ENCODE measurements around the gene KIF2C. TPM values are rescaled to one million over a fixed set of nuclear protein-coding genes. Genes with fewer than 3 reads are reported as not detected.
A peak's percentile ranks its signal among the peaks of the same experiment; 100 is the strongest.

The KIF2C gene
- total RNA-seq, 1 donor from 2014 or later: 56.5 TPM

DNA sequence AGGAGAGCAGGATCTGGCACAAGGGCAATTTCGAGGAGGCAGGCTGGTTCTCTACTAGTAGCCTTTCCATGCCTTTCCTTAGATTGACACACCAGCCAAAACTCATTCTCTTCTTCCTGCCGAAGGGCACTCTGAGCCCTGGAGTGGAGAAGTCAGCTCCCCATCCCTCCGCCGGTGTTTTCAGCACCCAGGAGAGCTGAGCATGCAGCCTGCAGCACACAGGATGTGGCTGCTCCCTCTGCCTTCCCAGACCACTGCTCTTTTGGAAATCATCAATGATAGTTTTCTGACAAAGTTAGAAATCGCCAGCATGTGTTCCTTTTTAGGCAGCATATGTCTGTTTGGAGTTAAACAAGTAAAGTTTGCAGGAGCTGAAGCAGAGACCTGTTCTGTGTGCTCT lies 20.3 kb upstream of the KIF2C start:
- TF ChIP-seq, protein P1, sequence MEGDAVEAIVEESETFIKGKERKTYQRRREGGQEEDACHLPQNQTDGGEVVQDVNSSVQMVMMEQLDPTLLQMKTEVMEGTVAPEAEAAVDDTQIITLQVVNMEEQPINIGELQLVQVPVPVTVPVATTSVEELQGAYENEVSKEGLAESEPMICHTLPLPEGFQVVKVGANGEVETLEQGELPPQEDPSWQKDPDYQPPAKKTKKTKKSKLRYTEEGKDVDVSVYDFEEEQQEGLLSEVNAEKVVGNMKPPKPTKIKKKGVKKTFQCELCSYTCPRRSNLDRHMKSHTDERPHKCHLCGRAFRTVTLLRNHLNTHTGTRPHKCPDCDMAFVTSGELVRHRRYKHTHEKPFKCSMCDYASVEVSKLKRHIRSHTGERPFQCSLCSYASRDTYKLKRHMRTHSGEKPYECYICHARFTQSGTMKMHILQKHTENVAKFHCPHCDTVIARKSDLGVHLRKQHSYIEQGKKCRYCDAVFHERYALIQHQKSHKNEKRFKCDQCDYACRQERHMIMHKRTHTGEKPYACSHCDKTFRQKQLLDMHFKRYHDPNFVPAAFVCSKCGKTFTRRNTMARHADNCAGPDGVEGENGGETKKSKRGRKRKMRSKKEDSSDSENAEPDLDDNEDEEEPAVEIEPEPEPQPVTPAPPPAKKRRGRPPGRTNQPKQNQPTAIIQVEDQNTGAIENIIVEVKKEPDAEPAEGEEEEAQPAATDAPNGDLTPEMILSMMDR (conservative IDR thresholded peaks at IDR 0.05): no peak
- no peaks in the 10 kb centered on the region for H3K36me3 Mint-ChIP-seq
- no peak for DNase-seq (ENCODE audit: extremely low spot score, unreplicated experiment)
- H3K27ac Mint-ChIP-seq: no peak overlapping the region
- no peak overlapping the region for H3K4me3 Mint-ChIP-seq
- no peaks in the 10 kb centered on the region for H3K9me3 Mint-ChIP-seq
- no peaks in the 10 kb centered on the region for H3K27me3 Mint-ChIP-seq
- H3K4me1 Mint-ChIP-seq (ENCODE audit: unreplicated experiment): peaks cover 6% of the 10 kb centered on the region

DNA sequence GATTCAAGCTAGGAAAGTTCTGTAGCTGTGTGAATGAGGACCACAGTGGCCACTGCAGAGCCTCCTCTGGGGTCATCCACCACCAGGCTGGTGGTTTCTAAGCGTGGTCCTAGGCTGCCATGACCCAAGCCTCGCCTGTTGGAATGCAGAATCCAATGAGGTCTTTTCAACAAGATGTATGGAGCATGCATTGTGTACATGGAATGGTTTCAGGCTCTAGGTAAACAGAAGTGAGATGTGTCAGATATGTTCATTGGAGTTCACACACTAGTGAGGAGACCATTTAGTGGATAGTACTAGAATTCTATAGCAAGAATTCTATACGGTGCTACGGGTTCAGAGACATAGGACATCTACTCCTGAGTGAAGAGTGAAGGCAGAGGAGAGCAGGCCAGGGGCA lies 19.4 kb upstream of the KIF2C start:
- Mint-ChIP-seq H3K27me3 (no peaks in the 10 kb centered on the region), H3K27ac (no peak overlapping the region), H3K4me3 (no peak overlapping the region), H3K36me3 (no peaks in the 10 kb centered on the region), H3K9me3 (no peaks in the 10 kb centered on the region), H3K4me1 (ENCODE audit: unreplicated experiment) (no peaks in the 10 kb centered on the region)
- TF ChIP-seq, protein P1 (conservative IDR thresholded peaks at IDR 0.05): no peak
- DNase-seq (ENCODE audit: extremely low spot score, unreplicated experiment): no peak

DNA sequence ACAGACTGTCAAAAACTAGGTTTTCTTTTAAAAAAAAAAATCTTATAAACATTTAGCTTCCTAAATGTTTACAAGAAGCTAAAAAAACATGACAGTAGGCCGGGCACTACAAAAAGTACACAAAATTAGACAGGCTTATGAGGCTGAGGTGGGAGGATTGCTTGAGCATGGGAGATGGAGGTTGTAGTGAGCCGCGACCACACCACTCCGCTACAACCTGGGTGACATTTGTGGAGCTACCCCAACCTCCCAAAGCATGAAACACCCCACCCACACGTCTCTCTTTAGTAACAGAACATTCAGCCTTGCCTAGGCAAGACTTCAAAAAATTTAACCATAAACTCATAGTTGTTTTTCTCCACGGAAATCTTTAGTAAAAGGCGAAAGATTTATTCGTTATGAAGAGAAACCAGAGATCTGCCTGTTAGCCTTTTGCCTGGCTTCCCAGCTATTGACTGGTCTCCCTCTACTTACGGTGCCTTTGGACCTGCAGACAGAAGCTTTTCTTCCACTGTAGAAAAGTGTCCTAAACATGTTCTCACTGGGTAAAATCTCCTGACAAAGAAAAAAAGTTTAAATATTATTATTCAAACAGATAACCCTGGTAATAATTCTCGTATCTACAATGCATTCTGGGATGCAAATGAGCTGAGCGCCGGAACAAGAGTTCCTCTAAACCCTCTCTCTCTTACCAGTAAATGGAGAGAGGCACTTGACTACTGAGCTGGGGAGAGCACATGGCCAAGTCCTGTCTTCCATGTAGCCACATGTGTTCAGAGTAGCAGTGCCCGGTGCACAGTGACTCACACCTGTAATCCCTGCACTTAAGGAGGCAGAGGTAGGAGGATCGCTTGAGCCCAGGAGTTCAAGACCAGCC lies 17.9 kb upstream of the KIF2C start:
- Mint-ChIP-seq H3K4me3 (no peak overlapping the region), H3K27me3 (no peaks in the 10 kb centered on the region), H3K4me1 (ENCODE audit: unreplicated experiment) (no peaks in the 10 kb centered on the region), H3K27ac (no peak overlapping the region), H3K9me3 (no peaks in the 10 kb centered on the region), H3K36me3 (no peaks in the 10 kb centered on the region)
- DNase-seq (ENCODE audit: extremely low spot score, unreplicated experiment): no peak
- TF ChIP-seq, protein P1 (conservative IDR thresholded peaks at IDR 0.05): no peak

DNA sequence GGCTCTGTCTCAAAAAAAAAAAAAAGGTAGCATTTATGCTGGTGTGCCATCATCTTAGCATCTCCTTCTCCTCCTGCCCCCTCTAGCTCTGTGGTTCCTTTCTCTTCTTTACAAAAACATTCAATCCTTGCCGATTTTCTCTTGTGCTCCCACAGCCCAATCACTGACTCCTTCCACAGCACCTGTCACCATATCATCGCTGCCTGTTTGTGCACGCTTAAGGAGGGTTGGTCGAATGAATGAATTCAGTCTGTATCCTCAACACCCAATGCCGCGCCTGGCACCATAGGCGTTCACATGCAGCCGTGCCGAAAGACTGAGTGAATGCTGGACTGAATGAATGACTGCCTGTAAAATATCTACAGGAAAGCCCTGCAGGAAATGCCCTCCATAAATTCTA lies 16.6 kb upstream of the KIF2C start:
- H3K27me3 Mint-ChIP-seq: no peaks in the 10 kb centered on the region
- no peak for DNase-seq (ENCODE audit: extremely low spot score, unreplicated experiment)
- H3K4me1 Mint-ChIP-seq (ENCODE audit: unreplicated experiment): no peaks in the 10 kb centered on the region
- no peak overlapping the region for H3K4me3 Mint-ChIP-seq
- no peaks in the 10 kb centered on the region for H3K36me3 Mint-ChIP-seq
- no peaks in the 10 kb centered on the region for H3K9me3 Mint-ChIP-seq
- TF ChIP-seq, protein P1 (conservative IDR thresholded peaks at IDR 0.05): no peak
- H3K27ac Mint-ChIP-seq: peak overlapping the region; percentile 48

DNA sequence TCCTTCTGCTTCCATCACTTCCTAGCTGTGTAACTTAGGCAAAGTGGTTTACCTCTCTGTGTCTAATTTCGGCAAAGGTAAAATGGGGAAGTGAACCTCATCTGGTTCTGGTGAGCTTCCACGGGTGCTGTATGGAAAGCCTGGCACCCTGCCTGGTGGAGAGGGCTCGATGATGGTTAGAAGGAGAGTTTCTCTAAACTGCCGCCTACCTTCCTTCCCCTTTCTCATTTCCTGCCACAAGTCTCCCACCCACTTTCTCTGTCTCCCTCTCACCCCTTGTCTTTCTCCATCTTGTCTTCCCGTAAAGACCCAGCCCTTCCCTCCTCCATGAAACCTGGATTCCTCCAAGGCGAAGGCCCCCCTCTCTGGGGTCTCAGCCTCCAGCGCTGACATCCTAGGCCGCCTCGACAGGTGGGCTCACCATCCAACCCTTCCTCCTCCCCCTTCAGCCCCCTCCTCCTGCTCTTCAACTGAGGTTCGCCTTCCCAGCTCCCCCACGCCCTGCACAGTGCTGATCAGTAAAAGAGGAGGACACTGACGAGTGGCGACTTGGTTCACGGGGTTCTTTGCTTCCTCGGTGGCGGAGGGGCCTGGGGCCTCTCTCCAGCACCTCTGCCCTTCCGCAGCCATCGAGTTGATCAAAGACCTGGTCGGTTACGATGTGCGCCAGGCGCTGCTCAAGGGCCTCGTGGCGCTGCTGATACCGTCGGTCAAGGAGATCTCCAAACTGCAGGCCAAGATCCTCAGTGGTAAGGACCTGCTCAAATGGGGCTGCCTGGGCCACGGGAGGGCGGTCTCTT lies 15.9 kb upstream of the KIF2C start:
- no peak for DNase-seq (ENCODE audit: extremely low spot score, unreplicated experiment)
- Mint-ChIP-seq H3K27me3 (no peaks in the 10 kb centered on the region), H3K27ac (no peak overlapping the region), H3K36me3 (no peaks in the 10 kb centered on the region), H3K4me3 (no peak overlapping the region), H3K4me1 (ENCODE audit: unreplicated experiment) (no peaks in the 10 kb centered on the region), H3K9me3 (no peaks in the 10 kb centered on the region)
- TF ChIP-seq, protein P1 (conservative IDR thresholded peaks at IDR 0.05): no peak
